HEK293T (cell line): ENCODE measurements around the gene CCDC102B.
"Not testable (repeated sequence)": the region's sequence is repeated elsewhere in the genome, so short reads cannot be mapped to it uniquely, and the experiment has no call there.

Experiments used
- CTCF ChIA-PET: fragments of 350-600 bp; formaldehyde crosslinking; extraction: SDS; loops from one replicate; lab custom pipeline; 2021; ENCODE audit warnings: antibody characterized with exemption, inconsistent platforms; lab: Yijun Ruan, JAX
- POLR2A ChIA-PET: fragments of 350-600 bp; formaldehyde crosslinking; extraction: SDS; loops from one replicate; lab custom pipeline; 2020; ENCODE audit warnings: antibody characterized with exemption, inconsistent platforms; lab: Yijun Ruan, JAX
- DNase-seq: peaks from one replicate; pipeline ENCODE4 v3.0.0; 2012; ENCODE audit warnings: mixed read lengths; ENCODE audit errors: extremely low spot score
- ARNT ChIP-seq: fragments of 450-650 bp; IDR thresholded peaks from 2 replicates; pipeline ENCODE4 v1.6.1; 2017; ENCODE audit warnings: mild to moderate bottlenecking
- BHLHE40 ChIP-seq: fragments of 450-650 bp; IDR thresholded peaks from 2 replicates; pipeline ENCODE4 v1.6.1; 2016; ENCODE audit warnings: mild to moderate bottlenecking, moderate library complexity, borderline replicate concordance
- CTBP1 ChIP-seq: fragments of 450-650 bp; IDR thresholded peaks from 2 replicates; pipeline ENCODE4 v1.6.1; 2016; ENCODE audit warnings: borderline replicate concordance
- ELF4 ChIP-seq: fragments of 450-650 bp; IDR thresholded peaks from 2 replicates; pipeline ENCODE4 v1.6.1; 2017; ENCODE audit warnings: antibody characterized with exemption
- FOXA1 ChIP-seq: fragments of 450-650 bp; IDR thresholded peaks from 2 replicates; pipeline ENCODE4 v1.6.1; 2016; ENCODE audit warnings: mild to moderate bottlenecking
- FOXK2 ChIP-seq: fragments of 450-650 bp; IDR thresholded peaks from 2 replicates; pipeline ENCODE4 v1.6.1; 2016; ENCODE audit warnings: mild to moderate bottlenecking
- FOXM1 ChIP-seq: fragments of 450-650 bp; IDR thresholded peaks from 2 replicates; pipeline ENCODE4 v1.6.1; 2017; ENCODE audit warnings: mild to moderate bottlenecking, borderline replicate concordance
- HDGF ChIP-seq: fragments of 450-650 bp; IDR thresholded peaks from 2 replicates; pipeline ENCODE4 v1.6.1; 2017; ENCODE audit warnings: antibody characterized with exemption, borderline replicate concordance
- L3MBTL2 ChIP-seq: fragments of 450-650 bp; conservative IDR thresholded peaks from 2 replicates; pipeline ENCODE4 v1.6.1; 2016; ENCODE audit warnings: mild to moderate bottlenecking
- LEF1 ChIP-seq: fragments of 450-650 bp; IDR thresholded peaks from 2 replicates; pipeline ENCODE4 v1.6.1; 2017; ENCODE audit warnings: mild to moderate bottlenecking, borderline replicate concordance
- NFRKB ChIP-seq: fragments of 450-650 bp; IDR thresholded peaks from 2 replicates; pipeline ENCODE4 v1.6.1; 2016; ENCODE audit warnings: mild to moderate bottlenecking, moderate library complexity
- PKNOX1 ChIP-seq: fragments of 450-650 bp; IDR thresholded peaks from 2 replicates; pipeline ENCODE4 v1.6.1; 2016
- SP1 ChIP-seq: fragments of 450-650 bp; IDR thresholded peaks from 2 replicates; pipeline ENCODE4 v1.6.1; 2017
- SUZ12 ChIP-seq: fragments of 450-650 bp; IDR thresholded peaks from 2 replicates; pipeline ENCODE4 v1.6.1; 2016; ENCODE audit warnings: mild to moderate bottlenecking
- TARDBP ChIP-seq: fragments of 450-650 bp; IDR thresholded peaks from 2 replicates; pipeline ENCODE4 v1.6.1; 2016
- ZNF384 ChIP-seq: fragments of 450-650 bp; IDR thresholded peaks from 2 replicates; pipeline ENCODE4 v1.6.1; 2016

CCDC102B gene

GRCh38 chr18:68940754-68941153, 142.9 kb downstream of the CCDC102B start:
- CTCF ChIA-PET = no interaction called here
- TF ChIP-seq BHLHE40 (no peak), SP1 (no peak), L3MBTL2 (no peak), CTBP1 (no peak), ZNF384 (no peak), TARDBP (no peak), LEF1 (no peak), FOXA1 (no peak), ARNT (no peak), NFRKB (no peak), HDGF (no peak), FOXK2 (no peak), FOXM1 (no peak), ELF4 (no peak), SUZ12 (no peak), PKNOX1 (no peak)

DNA sequence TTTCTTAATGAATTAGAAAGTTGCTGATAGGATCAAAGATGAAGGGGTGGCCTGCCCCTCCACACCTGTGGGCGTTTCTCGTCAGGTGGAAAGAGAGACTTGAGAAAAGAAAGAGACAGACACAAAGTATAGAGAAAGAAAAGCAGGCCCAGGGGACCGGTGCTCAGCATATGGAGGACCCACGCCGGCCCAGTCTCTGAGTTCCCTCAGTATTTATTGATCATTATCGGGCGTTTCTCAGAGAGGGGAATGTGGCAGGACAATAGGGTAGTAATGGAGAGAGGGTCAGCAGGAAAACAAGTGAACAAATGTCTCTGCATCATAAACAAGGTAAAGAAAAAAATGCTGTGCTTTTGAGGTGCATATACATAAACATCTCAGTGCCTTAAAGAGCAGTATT, 144.3 kb downstream of the CCDC102B start:
- TF ChIP-seq FOXM1 (no peak), HDGF (no peak), BHLHE40 (no peak), ARNT (no peak), SP1 (no peak), ZNF384 (no peak), FOXK2 (no peak), LEF1 (no peak), L3MBTL2 (no peak), NFRKB (no peak), PKNOX1 (no peak), SUZ12 (no peak), CTBP1 (no peak), TARDBP (no peak), FOXA1 (no peak), ELF4 (no peak)
- DNase-seq = no peak
- ChIA-PET POLR2A (no interaction called here), CTCF (no interaction called here)

More at GRCh38 chr18:68940754-68941153, 142.9 kb downstream of the CCDC102B start:
- POLR2A ChIA-PET = no interaction called here
- DNase-seq = no peak

DNA sequence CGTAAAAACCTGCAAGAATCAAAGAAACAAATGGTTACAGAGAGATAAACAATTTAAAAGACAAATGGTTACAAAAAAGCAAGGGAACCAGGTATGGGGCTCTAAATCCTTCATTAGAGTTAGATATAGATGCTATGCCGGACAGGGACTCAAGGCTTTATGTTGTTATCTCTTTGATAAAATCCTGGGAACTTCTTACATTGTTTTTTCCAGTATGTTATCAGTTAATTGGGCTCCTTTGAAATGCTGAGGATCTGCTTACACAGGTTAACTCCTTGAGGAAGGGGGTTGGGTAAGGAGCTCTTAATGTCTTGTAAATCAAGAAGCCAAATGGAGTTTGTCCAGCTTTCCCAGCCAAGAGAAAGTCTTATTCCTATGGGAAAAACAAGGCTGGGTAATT, 146.0 kb downstream of the CCDC102B start:
- DNase-seq, CTCF ChIA-PET, POLR2A ChIA-PET: not testable (repeated sequence)

DNA sequence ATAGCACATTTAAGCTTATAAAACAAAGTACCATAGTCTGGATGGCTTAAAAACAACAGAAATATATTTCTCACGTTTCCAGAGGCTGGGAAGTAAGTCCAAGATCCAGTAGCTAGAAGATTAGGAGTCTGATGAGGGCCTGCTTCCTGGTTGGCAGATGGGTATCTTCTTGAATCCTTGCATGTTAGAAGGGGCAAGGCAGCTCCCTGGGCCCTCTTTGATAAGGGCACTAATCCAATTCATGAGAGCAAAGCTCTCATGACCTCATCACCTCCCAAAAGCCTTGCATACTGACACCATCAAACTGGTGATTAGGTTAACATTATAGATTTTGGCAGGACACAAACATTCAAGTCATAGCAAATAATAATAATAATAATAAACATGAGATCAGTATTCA, 146.4 kb downstream of the CCDC102B start:
- TF ChIP-seq PKNOX1 (no peak), LEF1 (no peak), FOXK2 (no peak), FOXA1 (no peak), HDGF (no peak), L3MBTL2 (no peak), TARDBP (no peak), ELF4 (no peak), BHLHE40 (no peak), SUZ12 (no peak), ZNF384 (no peak), ARNT (no peak), SP1 (no peak), NFRKB (no peak), CTBP1 (no peak), FOXM1 (no peak)
- ChIA-PET POLR2A (no interaction called here), CTCF (no interaction called here)
- DNase-seq = no peak

DNA sequence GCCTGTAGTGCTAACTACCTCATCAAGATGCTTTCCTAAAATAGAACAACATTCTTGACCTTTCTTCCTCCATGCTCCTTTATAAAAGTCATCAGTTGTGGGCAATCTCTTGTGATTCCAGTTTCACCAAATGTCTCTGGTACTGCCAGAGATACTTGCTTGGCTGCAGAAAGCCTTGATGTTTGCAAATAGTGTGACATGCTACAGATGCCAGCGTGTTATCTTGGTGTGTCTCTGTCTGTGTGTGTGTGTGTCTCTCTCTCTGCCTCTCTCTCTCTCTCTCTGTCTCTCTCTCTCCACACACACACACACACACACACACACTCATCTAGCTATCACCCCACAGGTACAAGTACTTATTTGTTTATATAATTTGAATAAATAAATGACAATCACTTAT, 146.9 kb downstream of the CCDC102B start:
- CTCF ChIA-PET = no interaction called here
- no peak for TF ChIP-seq ARNT
- TF ChIP-seq TARDBP = no peak
- no peak for TF ChIP-seq FOXK2
- no peak for TF ChIP-seq FOXA1
- no peak for TF ChIP-seq HDGF
- no peak for DNase-seq
- POLR2A ChIA-PET = no interaction called here

DNA sequence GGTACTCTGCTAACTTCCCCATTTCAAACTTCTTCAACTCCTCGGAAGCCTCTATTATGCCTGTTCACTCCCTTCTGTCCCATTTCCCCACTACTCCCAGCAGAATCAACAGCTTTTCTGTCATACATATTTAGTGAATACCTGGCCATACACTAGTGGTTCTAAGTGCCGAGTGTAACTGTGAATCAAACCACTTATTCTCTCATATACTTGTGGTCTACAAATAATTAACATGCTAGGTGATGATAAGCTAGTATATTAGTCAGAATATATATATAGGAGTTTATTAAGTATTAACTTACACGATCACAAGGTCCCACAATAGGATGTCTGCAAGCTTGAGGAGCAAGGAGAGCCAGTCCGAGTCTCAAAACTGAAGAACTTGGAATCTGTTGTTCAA, 150.7 kb downstream of the CCDC102B start:
- TF ChIP-seq ZNF384 (no peak), SUZ12 (no peak), HDGF (no peak), TARDBP (no peak)
- no peak for DNase-seq
- POLR2A ChIA-PET = no interaction called here
- CTCF ChIA-PET = no interaction called here

- ChIA-PET CTCF (no interaction called here), POLR2A (no interaction called here)
- TF ChIP-seq ZNF384 (no peak), L3MBTL2 (no peak), ELF4 (no peak), FOXK2 (no peak), NFRKB (no peak), LEF1 (no peak), ARNT (no peak), FOXA1 (no peak), PKNOX1 (no peak), FOXM1 (no peak)
- no peak for DNase-seq
Observed at GRCh38 chr18:68954738-68955137, 156.9 kb downstream of the CCDC102B start.
